ENCODE measurements around the gene CMC2.

The CMC2 gene

DNA sequence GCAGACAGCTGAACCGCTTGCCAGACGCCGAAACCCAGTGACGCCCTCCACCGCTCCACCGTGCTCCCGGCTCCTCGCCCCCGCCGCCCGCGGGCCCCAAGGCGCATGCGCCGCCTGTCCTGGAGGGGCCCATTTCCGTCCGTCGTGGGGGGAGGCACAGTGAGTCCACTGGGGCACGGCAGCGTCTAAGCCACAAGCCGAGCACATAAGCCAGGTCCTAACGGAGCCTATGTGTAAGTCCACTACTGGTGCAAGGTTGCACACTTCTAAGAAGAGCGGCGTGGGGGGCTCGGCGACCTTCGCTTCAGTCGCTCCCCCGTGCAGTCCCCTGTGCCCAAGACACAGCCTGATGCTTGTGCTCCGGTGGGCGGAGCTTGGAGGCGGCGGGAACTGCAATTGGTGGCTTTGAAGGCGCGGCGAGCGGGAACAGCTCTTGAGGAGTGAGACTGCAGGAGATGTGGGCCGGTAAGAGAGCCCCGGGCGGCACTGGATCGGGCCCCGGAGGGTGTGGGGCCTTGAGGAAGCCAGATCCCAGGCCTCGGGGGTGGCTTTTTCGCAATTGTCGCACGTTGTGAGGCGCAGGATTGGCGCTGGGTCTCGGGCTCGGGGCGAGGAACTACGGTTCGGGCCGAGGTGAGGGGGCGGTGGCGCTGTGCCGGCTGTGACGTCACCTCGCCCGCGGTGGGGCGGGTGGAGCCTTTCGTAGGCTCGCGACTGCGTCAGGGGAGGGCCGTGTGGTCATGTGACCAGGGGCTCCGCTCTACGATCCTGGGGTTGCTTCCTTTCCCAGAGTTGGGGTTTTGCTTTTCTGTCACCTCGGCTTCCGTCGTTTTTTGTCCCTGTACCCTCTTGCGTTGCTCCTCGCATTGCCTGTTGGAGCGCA lies at the start of gene CMC2, which contains the start of gene CENPN:
TSS of gene CMC2 (minus strand) at position 73 of the 883 bp plus-strand sequence. CDS start 9,491 bp downstream, outside the sequence.
TSS of gene CENPN (plus strand) at position 402 of the 883 bp plus-strand sequence. CDS start 4,726 bp downstream, outside the sequence.
- peak; percentile 96 for DNase-seq

GRCh38 chr16:81053761-81054160 lies 47.1 kb upstream of the CMC2 start:
- no peak for DNase-seq

DNA sequence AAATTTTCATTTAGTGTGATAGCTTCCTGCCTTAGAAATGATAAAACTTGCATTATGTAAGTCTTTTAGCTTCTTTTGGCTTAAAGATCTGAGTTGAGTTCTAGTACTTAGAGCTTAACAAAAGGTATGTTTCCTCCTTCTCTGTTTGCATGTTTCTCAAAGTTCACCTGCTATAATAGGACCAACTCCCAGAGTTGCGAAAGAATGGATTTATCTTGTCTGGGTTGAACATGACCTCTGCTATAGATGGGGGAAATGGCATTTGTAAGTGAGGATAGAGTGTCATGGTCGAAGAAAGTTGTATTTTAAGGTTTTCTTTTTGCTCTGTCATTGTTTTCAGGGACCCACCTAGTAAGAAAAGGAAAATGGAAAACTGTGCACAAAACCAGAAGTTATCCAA lies 36.1 kb upstream of the CMC2 start:
- DNase-seq, result no peak

GRCh38 chr16:81041696-81042095 lies 35.0 kb upstream of the CMC2 start:
- DNase-seq, result no peak

DNA sequence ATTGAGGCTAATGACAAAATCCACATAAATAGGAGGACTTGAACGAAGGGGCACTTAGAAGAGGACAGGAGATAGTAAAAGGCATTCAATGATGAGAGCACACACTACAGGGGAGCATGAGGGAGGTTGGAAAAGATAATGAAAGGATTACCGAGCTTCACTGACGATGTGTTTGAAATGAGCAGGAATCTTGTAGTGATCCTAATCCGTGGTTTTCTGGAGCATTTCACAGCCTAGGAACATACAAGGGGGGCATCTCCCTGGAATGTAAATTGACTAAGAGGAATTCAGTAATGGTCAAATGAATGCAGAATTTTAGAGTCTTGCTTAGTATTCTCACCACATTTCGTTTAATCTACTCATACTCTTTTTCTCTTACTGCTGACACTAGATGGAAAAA lies 34.2 kb upstream of the CMC2 start:
- no peak for DNase-seq

- no peak for DNase-seq
These were observed 33.4 kb upstream of the CMC2 start for GRCh38 chr16:81040131-81040530.

DNA sequence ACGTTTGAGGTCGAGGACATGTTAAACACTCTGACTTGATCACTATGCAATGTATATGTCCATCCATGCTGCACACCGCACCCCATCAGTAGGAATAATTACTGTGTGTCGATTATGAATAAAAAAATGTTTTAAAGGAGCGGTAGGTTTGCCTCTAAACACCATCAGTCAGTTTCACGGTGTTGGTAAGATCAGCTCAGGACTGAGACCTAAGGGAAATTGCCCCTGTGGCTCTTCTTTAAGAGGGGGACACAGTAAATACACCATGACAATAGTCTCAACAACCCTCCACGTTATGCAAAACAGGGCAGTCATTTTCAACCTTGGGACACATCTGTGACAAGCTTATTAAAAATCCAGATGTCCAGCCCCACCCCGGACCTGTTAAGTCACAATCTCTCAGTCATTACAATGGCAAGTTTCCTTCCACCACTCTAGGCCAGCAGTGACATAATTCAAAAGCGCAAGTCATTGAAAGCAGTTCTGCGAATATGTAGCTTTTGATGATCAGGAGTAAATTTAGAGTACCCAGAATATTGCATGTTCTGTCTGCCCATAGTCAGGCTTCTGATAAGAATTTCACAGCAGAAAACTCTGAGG lies 30.2 kb upstream of the CMC2 start:
- no peak for DNase-seq

- DNase-seq, result peak; percentile 43
These were observed 29.5 kb upstream of the CMC2 start for GRCh38 chr16:81035975-81036750.

DNA sequence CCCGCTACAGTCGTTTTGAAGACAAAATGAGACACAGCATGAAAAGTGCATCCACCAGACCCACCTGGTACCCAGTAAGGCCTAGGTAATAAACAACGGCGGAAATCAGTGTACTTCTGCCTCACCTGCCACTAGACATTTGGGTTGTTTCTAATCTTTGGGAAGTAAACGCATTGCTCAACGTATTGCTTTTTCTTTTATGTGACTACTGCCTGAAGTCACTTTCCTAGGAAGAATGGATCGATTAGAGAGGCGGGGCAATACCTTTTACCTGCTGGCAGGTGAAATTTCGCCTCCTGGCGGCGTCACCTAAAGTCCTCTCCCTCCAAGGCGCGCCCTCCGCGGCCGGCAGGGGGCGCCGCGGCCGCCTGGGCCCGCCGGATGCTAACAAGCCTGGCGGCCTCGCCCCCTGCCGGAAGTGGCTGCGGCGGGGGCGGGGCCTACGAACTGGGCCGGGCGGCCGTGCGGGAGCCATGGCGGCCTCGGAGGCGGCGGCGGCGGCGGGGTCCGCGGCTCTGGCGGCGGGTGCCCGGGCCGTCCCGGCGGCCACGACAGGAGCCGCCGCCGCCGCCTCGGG lies 28.8 kb upstream of the CMC2 start, which contains the start of gene ATMIN:
TSS of gene ATMIN (plus strand) at position 445 of the 577 bp plus-strand sequence. CDS start at position 474, 29 bp downstream.
- DNase-seq, result peak; percentile 88

DNA sequence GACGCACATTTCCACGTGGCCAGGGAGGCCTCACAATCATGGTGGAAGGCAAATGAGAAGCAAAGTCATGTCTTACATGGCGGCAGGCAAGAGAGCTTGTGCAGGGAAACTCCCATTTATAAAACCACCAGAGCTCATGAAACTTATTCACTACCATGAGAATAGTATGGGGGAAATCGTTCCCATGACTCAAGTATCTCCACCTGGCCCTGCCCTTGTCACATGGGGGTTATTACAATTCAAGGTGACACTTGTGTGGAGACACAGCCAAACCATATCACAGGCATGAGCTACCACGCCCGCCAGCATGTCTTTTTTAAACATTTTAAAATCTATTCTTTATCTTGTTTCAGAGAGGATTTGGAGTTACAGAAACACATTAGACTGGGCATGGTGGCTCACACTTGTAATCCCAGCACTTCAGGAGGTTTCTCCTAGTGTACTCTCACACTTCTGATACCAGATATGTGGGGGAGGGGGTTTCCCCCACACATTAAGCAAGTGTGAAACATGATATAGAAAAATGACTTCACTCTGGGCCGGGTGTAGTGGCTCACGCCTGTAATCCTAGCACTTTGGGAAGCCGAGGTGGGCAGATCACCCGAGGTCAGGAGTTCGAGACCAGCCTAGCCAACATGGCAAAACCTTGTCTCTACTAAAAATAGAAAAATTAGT lies 23.4 kb upstream of the CMC2 start:
- DNase-seq, result no peak

- DNase-seq, result no peak
These were observed 19.7 kb upstream of the CMC2 start for GRCh38 chr16:81026429-81026828.

GRCh38 chr16:81018496-81018895 lies 11.8 kb upstream of the CMC2 start:
- no peak for DNase-seq

DNA sequence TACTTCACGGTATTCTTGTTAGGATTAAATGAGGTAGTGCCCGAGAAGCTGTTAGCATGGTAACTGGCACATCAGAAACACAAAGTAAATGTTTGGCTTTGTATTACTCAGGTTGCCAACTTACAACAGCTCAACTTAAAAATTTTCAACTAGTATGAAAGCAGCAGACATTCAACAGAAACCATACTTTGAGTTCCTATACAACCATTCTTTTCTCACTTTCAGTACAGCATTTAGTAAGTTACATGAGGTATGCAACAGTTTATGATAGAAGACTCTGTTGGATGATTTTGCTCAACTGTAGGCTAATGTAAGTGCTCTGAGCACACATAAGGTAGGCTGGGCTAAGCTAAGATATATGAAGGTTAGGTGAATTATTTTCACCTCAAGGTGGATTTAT lies 8.0 kb upstream of the CMC2 start:
- no peak for DNase-seq

GRCh38 chr16:81012974-81013373 lies 6.3 kb upstream of the CMC2 start:
- DNase-seq, result no peak

GRCh38 chr16:81008505-81008789 lies 1.8 kb upstream of the CMC2 start:
- no peak for DNase-seq

DNA sequence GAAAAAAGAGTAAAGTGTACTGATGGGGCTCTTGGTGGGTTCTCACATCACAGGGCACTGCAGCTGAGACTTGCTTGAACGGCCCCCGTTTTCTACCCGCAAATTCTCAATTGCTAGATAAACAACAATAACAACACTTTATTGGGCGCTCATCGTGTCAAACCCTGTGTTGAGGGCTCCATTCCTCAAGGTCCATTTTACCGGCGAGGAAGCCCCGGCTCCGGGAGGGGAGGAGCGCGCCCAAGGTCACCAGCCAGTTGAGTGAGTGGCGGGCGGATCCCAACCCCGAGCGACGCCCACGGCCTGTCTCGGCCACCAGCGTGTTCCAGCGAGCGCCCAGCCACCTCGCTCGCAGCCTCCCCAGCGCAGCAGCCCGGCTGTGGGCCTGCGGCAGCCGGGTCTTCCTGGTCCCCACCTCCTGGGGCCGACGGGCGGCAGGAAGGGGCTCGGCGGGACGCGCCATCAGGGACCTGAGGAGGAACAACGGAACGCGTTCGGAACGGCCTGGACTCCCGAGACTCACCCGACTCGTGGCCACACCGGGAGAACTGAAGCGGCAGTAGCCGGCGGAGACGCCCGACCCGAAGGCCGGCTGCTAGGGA lies 373 bp downstream of the CMC2 start:
- DNase-seq, result peak; percentile 46

- DNase-seq, result no peak
These were observed 999 bp downstream of the CMC2 start for GRCh38 chr16:81005610-81006161.

DNA sequence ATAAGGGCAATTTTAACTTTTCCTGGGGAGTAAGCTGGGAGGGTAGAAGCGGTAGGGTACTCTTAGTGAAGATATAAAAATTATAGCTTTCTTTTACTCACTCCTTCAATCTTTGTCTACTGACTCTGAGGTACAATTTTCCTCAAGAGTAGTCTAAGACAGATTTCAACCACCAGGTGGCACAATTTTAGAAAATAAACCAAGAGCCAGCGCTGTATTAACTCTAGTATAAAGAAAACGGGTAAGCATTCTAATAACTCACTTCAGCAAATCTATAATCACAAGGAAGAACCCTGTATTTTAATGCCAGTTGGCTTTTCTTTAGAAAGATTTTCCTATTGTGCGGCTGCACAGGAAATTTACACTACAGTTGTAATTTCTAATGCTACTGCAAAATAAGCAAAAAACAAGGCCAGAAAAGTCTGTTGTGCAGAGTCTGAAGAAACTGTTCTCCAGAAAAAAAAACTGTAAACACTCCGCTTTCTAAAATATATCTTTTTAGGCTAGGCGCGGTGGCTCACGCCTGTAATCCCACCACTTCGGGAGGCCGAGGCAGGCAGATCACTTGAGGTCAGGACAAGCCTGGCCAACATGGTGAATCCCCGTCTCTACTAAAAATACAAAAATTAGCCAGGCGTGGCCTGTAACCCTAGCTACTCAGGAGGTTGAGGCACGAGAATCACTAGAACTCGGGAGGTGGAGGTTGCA lies 1.9 kb downstream of the CMC2 start:
- DNase-seq, result peak; percentile 50

DNA sequence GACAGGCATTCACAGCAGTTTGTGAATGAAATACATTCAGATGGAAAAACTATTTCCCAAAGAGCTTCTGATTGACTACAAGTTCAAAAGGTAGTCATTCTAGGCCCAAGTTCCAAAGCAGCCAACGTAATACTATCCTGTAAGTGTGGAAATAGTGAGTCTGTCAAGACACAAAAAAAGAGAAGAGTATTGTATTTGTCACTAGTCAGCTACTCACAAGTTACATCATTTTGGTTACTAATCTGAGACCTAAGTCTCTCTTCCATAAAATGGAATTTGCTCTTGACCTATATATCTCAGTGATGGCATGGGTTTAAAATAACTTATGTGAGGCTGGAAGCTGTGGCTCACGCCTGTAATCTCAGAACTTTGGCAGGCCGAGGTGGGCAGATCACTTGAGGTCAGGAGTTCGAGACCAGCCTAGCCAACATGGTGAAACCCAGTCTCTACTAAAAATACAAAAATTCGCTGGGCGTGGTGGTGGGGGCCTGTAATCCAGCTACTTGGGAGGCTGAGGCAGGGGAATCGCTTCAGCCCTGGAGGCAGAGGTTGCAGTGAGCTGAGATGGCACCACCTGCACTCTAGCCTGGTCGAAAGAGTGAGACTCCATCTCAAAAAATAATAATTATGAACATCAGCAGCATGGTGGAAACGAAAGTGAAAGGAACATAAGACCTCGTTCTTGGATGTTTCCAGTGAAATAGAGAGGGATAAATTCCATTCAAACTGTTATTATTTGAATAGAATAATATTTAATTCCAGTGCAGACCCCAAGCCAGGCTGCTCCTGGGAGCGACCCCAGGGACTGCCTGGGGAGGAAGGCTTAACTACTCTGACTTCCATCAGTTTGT lies 2.9 kb downstream of the CMC2 start:
- no peak for DNase-seq

DNA sequence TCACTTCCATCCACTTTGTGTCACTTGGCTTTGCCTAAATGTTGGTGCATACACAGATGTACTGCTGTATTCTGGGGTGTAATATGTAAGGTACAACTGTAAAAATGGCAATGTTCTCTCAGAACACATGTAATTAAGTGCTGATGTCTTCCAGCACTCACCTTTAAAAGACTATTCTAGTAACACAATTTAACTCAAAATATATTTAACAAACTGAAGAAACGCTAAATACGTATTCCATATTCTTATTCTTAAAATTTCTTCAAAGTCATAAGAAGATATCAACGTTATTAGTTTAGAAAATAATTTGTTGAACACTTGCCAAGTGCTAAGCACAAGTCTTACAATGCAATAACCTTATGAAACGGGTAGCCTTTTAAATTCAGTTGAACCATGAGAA lies 3.6 kb downstream of the CMC2 start:
- DNase-seq, result no peak
